ENCODE measurements around the gene IDNK.

- TF ChIP-seq CTCF (conservative IDR thresholded peaks at IDR 0.05; ENCODE audit: low read depth, low read length): no peak
- no peak for TF ChIP-seq RAD21 (IDR thresholded peaks at IDR 0.05; ENCODE audit: low read length)
- no peak for TF ChIP-seq RFX5 (IDR thresholded peaks at IDR 0.05; ENCODE audit: low read depth, low read length)
- no peak for TF ChIP-seq RCOR1 (IDR thresholded peaks at IDR 0.05; ENCODE audit: insufficient replicate concordance, low read length)
- no peak for TF ChIP-seq POLR2A (IDR thresholded peaks at IDR 0.05; ENCODE audit: low read depth, low read length)
- no peak for TF ChIP-seq MXI1 (IDR thresholded peaks at IDR 0.05; ENCODE audit: borderline replicate concordance, low read depth, low read length)
- TF ChIP-seq MAFK (IDR thresholded peaks at IDR 0.05; ENCODE audit: low read depth, low read length): no peak
Measured at GRCh38 chr9:83656032-83656680, 33.2 kb downstream of the IDNK start.
